ENCODE data around the gene FBN2.
A peak's percentile ranks its signal among the peaks of the same experiment; 100 is the strongest.

The FBN2 gene

GRCh38 chr5:128472036-128472435 is 66.0 kb downstream of the FBN2 start:
- peaks cover 61% of the 10 kb centered on the region for H3K36me3 ChIP-seq (ENCODE audit: low read depth)
- no peak overlapping the region for H3K27ac ChIP-seq (ENCODE audit: poor library complexity, severe bottlenecking)
- no peaks in the 10 kb centered on the region for H3K27me3 ChIP-seq (ENCODE audit: insufficient read depth, poor library complexity, severe bottlenecking)
- ATAC-seq (ENCODE audit: low read depth): no peak
- DNase-seq (ENCODE audit: low spot score): no peak
- no peaks in the 10 kb centered on the region for H3K4me1 ChIP-seq (ENCODE audit: insufficient read depth, poor library complexity, severe bottlenecking)
- no peak overlapping the region for H3K4me3 ChIP-seq (ENCODE audit: severe bottlenecking)
- no peaks in the 10 kb centered on the region for H3K9me3 ChIP-seq (ENCODE audit: severe bottlenecking)
- TF ChIP-seq CTCF (IDR thresholded peaks at IDR 0.05; ENCODE audit: poor library complexity, severe bottlenecking): no peak

- Histone ChIP-seq H3K36me3 (ENCODE audit: low read depth) (peaks cover 63% of the 10 kb centered on the region), H3K27me3 (ENCODE audit: insufficient read depth, poor library complexity, severe bottlenecking) (no peaks in the 10 kb centered on the region), H3K4me1 (ENCODE audit: insufficient read depth, poor library complexity, severe bottlenecking) (no peaks in the 10 kb centered on the region), H3K27ac (ENCODE audit: poor library complexity, severe bottlenecking) (no peak overlapping the region), H3K9me3 (ENCODE audit: severe bottlenecking) (no peaks in the 10 kb centered on the region), H3K4me3 (ENCODE audit: severe bottlenecking) (no peak overlapping the region)
- DNase-seq (ENCODE audit: low spot score): no peak
- no peak for TF ChIP-seq CTCF (IDR thresholded peaks at IDR 0.05; ENCODE audit: poor library complexity, severe bottlenecking)
- peak; percentile 58 for ATAC-seq (ENCODE audit: low read depth)
Observed at GRCh38 chr5:128470663-128471062, 67.4 kb downstream of the FBN2 start.

- DNase-seq (ENCODE audit: low spot score) (no peak), ATAC-seq (ENCODE audit: low read depth) (peak; percentile 35; the same call in 1 of the 3 replicates)
- peak overlapping the region; percentile 2 for H3K27ac ChIP-seq (ENCODE audit: poor library complexity, severe bottlenecking)
- H3K4me1 ChIP-seq (ENCODE audit: insufficient read depth, poor library complexity, severe bottlenecking): no peaks in the 10 kb centered on the region
- no peak overlapping the region for H3K4me3 ChIP-seq (ENCODE audit: severe bottlenecking)
- no peaks in the 10 kb centered on the region for H3K9me3 ChIP-seq (ENCODE audit: severe bottlenecking)
- no peak for TF ChIP-seq CTCF (IDR thresholded peaks at IDR 0.05; ENCODE audit: poor library complexity, severe bottlenecking)
- peaks cover 64% of the 10 kb centered on the region for H3K36me3 ChIP-seq (ENCODE audit: low read depth)
- no peaks in the 10 kb centered on the region for H3K27me3 ChIP-seq (ENCODE audit: insufficient read depth, poor library complexity, severe bottlenecking)
Observed at GRCh38 chr5:128469912-128470311, 68.1 kb downstream of the FBN2 start.

- ATAC-seq (ENCODE audit: low read depth): no peak
- no peaks in the 10 kb centered on the region for H3K27me3 ChIP-seq (ENCODE audit: insufficient read depth, poor library complexity, severe bottlenecking)
- H3K4me1 ChIP-seq (ENCODE audit: insufficient read depth, poor library complexity, severe bottlenecking): no peaks in the 10 kb centered on the region
- no peak overlapping the region for H3K27ac ChIP-seq (ENCODE audit: poor library complexity, severe bottlenecking)
- H3K4me3 ChIP-seq (ENCODE audit: severe bottlenecking): no peak overlapping the region
- no peak for TF ChIP-seq CTCF (IDR thresholded peaks at IDR 0.05; ENCODE audit: poor library complexity, severe bottlenecking)
- no peaks in the 10 kb centered on the region for H3K9me3 ChIP-seq (ENCODE audit: severe bottlenecking)
- peaks cover 80% of the 10 kb centered on the region for H3K36me3 ChIP-seq (ENCODE audit: low read depth)
- no peak for DNase-seq (ENCODE audit: low spot score)
Observed at GRCh38 chr5:128466980-128467379, 71.1 kb downstream of the FBN2 start.

- H3K36me3 ChIP-seq (ENCODE audit: low read depth): peaks cover 80% of the 10 kb centered on the region
- ATAC-seq (ENCODE audit: low read depth): no peak
- DNase-seq (ENCODE audit: low spot score): no peak
- no peak overlapping the region for H3K4me3 ChIP-seq (ENCODE audit: severe bottlenecking)
- TF ChIP-seq CTCF (IDR thresholded peaks at IDR 0.05; ENCODE audit: poor library complexity, severe bottlenecking): no peak
- H3K27me3 ChIP-seq (ENCODE audit: insufficient read depth, poor library complexity, severe bottlenecking): no peaks in the 10 kb centered on the region
- H3K9me3 ChIP-seq (ENCODE audit: severe bottlenecking): no peaks in the 10 kb centered on the region
- no peak overlapping the region for H3K27ac ChIP-seq (ENCODE audit: poor library complexity, severe bottlenecking)
- H3K4me1 ChIP-seq (ENCODE audit: insufficient read depth, poor library complexity, severe bottlenecking): no peaks in the 10 kb centered on the region
Observed at GRCh38 chr5:128466554-128466953, 71.5 kb downstream of the FBN2 start.
